ENCODE data around the gene FAM90A1.
"Not testable (repeated sequence)": the region's sequence is repeated elsewhere in the genome, so short reads cannot be mapped to it uniquely, and the experiment has no call there.

The FAM90A1 gene, protein sequence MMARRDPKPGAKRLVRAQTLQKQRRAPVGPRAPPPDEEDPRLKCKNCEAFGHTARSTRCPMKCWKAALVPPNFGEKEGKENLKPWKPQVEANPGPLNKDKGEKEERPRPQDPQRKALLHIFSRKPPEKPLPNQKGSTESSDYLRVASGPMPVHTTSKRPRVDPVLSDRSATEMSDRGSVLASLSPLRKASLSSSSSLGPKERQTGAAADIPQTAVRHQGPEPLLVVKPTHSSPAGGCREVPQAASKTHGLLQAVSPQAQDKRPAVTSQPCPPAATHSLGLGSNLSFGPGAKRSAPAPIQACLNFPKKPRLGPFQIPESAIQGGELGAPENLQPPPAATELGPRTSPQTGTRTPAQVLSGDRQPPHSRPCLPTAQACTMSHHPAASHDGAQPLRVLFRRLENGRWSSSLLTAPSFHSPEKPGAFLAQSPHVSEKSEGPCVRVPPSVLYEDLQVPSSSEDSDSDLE

DNA sequence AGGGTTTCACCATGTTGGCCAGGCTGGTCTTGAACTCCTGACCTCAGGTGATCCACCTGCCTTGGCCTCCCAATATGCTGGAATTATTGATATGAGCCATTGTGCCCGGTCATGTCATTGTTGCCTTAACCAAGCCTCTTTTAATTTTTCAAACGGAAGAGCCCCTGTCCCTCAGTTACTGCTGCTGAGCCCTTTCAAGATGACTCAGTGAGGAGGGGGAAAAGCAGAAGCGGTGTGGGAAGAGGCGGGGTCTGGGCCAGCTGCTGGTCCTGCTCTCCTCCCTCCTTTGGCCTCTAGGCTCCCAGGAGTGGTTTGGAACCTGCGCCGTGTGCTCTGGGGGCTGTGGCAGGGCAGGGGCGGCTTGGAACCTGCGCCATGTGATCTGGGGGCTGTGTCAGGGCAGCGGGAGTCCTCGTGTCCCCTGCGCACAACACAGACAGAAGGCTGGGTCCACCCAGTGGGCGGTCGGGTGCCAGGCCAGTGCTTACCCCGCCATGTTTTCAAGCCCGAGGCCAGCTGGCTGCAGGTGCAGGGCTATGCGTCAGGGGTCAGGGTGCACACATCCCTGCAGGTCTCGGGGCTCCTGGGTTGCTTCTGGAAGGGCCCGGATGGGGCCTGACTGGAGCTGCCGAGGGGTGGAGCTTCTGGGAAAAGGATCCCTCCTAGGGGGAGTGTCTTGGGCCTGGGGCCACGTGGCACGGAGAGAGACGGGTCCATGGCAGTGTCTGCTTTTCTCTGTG is at the start of gene FAM90A1:
Gene FAM90A1, minus strand, starts transcription at position 627 of the 740 bp plus-strand sequence. CDS start 2,786 bp downstream, outside the sequence.
- in situ Hi-C loops (cut with MboI; ENCODE audit: low sequenced_read_pairs), result loop anchor here (25.0 kb wide), 1 partner anchor 115 kb away; the partner anchor contains the start of gene CLEC4A

DNA sequence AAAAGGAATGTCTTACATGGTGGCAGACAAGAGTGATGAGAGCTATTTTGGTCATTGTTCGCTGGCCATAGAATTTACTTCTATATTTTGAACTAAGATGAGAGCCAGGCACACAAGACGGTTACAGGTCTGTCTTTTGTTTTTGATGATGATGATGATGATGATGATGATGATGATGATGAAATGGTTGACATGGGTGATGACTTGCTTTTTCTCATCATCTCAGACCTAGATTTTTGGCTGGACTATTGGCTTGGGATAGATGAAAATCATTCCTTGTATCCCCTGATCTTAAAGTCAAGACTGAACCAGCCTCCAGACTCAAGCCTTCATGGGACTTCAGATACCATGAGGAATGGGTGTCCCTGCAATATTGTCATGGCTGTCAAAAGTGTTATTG is 49.0 kb upstream of the FAM90A1 start:
- in situ Hi-C loops (cut with MboI; ENCODE audit: low sequenced_read_pairs), result not testable (repeated sequence)

DNA sequence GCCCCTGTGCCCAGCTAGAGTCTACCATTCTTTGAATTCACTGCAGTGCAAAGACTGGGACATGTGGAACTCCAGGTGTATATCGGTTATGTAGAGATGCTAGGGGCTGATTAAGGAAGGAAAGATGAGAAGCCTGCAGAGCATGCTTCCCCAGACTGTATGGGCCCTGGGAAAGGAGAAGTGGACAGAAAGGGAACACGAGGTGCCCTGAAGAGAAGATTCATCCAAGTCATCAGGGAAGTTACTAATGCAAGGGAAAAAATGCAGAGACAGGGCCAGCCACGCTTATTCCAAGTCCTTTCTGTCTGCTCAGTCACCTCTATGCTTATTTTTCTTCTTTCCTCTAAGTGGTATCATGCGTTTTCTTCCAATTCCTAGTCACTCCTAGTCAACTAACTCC is 39.3 kb upstream of the FAM90A1 start:
- in situ Hi-C loops (cut with MboI; ENCODE audit: low sequenced_read_pairs), result not testable (repeated sequence)

DNA sequence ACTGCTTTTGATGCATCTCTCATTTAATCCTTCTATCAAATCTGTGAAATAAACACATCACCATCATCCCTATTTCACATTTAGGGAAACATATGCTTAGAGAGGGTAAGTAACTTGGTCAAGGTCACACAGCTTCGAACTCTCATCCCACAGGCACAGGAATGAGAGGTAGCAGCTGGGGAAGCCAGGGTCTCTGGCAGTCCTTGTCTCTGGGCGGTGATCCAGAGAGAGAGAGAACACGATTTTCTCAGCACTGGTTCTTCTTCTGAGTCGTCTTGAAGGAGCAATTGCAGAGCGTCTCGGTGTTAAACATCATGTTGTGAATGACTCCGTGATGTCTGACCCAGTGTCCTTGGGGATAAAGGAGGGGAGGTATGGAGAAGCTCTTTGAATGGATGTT is 36.8 kb upstream of the FAM90A1 start:
- in situ Hi-C loops (cut with MboI; ENCODE audit: low sequenced_read_pairs), result not testable (repeated sequence)

DNA sequence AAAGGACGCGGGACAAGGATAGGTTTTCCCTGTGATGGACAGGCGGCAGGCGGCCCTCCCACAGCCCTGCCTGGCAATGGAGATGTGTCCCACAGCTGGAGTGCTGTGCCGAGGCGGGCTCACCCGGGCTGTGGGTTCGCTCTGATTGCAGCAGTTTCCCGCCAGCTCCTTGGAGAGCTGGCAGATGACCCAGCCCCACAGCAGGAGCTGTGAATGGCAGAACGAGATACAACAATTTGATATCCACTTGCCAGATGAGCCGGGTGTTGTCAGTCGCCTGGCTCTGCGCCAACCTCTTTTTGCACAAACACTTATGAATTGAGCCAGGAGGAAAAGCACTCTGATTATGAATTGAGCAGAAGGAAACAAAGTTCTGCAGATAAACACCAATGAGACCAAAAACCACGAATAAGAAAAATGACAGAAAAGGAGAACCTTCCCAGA is 33.7 kb upstream of the FAM90A1 start:
- in situ Hi-C loops (cut with MboI; ENCODE audit: low sequenced_read_pairs), result not testable (repeated sequence)

DNA sequence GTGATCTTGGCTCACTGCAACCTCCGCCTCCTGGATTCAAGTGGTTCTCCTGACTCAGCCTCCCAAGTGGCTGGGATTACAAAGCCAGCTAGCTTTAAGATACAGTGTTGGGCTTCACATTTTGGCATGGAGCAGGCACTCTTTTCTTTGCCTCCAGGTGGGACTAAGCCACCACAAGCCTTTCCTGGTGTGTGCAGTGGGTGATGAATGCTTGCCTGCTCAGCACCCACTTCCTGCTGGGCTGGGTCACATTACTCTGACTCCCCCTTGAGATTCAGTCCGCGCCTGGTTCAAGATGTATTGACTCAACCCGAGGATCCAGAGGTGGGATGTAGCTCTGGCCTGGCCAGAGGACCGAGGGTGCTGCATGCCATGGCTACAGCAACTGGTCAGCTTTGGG is 28.9 kb upstream of the FAM90A1 start:
- in situ Hi-C loops (cut with MboI; ENCODE audit: low sequenced_read_pairs), result not testable (repeated sequence)

DNA sequence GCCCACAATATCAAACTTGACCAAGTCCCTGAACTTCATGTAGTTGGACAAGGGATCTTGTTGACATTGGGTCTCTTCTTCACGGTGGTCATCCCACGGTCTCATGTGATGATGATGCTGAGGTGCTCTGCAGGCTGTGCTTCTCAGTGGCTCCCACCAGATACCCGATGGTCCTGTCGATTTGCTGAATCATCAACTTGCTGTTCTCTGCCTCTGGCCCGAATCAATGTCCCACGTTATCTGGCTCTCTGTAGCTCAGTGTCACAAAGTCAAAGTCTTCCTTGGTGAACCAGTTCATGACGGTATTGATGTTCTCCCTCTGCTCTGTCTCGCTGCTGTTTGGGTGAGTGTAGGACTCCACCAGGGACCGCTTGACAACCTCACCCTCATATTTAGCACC is 27.3 kb upstream of the FAM90A1 start:
- in situ Hi-C loops (cut with MboI; ENCODE audit: low sequenced_read_pairs), result not testable (repeated sequence)

DNA sequence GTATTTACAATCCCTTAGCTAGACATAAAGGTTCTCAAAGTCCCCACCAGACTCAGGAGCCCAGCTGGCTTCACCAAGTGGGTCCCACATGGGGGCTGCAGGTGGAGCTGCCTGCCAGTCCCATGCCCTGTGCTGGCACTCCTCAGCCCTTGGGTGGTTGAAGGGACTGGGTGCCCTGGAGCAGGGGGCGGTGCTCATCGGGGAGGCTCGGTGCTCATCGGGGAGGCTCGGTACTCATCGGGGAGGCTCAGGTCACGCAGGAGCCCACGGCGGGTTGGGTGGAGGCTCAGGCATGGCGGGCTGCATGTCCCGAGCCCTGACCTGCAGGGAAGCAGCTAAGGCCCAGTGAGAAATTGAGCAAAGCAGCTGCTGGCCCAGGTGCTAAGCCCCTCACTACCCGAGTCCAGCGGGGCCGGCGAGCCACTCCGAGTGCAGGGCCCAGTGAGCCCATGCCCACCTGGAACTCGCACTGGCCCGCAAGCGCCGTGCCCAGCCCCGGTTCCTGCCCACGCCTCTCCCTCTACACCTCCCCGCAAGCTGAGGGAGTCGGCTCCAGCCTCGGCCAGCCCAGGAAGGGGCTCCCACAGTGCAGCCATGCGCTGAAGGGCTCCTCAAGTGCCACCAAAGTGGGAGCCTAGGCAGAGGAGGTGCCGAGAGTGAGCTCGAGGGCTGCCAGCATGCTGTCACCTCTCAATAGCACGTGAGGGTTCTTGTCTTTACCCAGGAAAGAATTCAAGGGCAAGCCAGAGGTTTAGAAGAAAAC is 24.8 kb upstream of the FAM90A1 start:
- in situ Hi-C loops (cut with MboI; ENCODE audit: low sequenced_read_pairs), result not testable (repeated sequence)

DNA sequence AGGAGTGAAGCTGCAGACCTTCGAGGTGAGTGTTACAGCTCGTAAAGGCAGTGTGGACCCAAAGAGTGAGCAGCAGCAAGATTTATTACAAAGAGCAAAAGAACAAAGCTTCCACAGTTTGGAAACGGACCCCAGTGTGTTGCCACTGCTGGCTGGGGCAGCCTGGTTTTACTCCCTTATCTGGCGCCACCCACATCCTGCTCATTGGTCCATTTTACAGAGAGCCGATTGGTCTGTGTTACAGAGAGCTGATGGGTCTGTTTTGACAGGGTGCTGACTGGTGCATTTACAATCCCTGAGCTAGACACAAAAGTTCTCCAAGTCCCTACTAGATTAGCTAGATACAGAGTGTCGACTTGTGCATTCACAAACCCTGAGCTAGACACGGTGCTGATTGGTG is 24.2 kb upstream of the FAM90A1 start:
- in situ Hi-C loops (cut with MboI; ENCODE audit: low sequenced_read_pairs), result not testable (repeated sequence)

DNA sequence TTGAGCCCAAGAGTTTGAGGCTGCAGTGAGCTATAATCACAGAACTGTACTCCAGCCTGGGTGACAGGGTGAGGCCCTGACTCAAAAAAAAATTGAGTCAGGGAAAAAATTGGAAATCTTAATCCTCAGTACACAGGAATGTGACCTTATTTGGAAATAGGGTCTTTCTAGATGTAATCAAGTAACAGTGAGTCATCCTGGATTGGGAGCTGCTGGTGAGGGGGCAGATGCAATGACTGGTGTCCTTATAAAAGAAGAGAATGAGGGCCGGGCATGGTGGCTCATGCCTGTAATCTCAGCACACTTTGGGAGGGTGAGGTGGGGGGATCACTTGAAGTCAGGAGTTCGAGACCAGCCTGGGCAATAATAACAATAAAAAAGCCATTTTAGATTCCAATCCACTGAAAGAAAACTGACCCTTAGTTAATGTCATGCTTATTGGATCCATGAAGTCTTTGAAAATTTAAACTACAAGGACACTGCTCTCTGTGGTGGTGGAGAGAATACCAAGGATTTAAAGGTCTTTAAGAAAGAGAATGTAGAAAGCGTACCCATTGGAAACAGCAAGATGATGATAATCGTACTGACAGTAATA is 19.6 kb upstream of the FAM90A1 start:
- in situ Hi-C loops (cut with MboI; ENCODE audit: low sequenced_read_pairs), result loop anchor here (25.0 kb wide), 1 partner anchor 135 kb away; the partner anchor contains the start of gene CLEC4A

DNA sequence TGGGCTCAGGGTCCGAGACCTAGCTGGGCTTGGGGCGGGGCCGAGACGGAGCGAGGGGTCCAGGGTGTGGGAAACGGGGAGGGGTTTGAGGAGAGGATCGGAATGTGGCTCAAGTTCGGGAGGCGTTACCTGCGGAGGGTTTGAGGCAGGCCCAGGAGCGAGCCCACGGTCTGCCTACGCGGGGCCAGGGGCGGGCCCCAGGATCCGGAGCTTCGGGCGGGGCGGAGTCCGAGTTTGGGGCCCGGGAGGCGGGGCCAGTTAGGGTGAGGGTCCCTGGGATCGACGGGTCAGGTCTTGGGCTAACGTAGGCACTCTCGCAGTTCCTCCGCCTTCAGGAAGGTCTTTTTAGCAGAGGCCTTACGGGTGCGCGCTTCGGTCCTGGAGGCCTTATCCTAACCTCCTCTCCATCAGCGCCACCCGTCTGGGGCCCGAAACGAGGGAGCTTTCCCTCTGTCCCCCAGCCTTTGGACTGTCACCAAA is 16.3 kb upstream of the FAM90A1 start:
- in situ Hi-C loops (cut with MboI; ENCODE audit: low sequenced_read_pairs), result loop anchor here (25.0 kb wide), 1 partner anchor 131 kb away; the partner anchor contains the start of gene CLEC4A

DNA sequence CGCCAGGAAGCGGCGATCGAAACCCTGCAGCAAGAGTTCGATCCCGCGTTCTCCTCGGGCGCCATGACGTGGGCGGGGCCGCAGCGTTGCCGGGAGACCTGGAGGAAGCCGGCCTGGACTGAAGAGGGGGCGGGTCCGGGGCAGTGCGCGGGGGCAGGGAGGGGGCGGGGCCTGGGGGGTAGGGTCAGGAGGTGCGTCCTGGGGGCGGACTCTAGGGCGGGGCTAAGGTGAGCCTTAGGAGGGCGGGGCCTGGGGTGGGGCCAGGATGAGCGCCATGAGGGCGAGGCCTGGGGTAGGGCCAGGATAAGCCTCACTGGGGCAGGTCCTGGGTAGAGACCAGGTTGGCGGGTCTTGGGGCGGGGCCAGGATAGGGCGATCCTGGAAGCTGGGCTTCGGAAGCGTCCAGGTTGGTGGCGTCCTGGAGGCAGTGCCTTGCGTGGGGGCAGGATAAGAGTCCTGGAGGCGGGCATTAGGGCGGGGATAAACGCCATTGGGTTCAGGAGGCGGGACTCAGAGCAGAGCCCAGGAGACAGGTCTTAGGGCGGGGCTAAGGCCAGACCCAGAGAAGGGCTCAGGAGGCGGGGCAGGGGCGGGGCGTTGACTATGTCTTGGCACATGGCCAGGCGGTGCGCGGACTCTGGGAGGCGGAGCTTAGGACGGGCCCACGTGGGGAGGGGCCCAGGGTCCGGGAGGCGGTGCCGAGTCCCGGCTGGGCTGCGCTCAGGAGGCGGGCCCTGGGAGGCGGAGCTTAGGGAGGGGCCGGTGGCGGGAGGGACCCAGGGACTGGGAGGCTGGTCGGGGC is 15.7 kb upstream of the FAM90A1 start:
- in situ Hi-C loops (cut with MboI; ENCODE audit: low sequenced_read_pairs), result loop anchor here (25.0 kb wide), 1 partner anchor 131 kb away; the partner anchor contains the start of gene CLEC4A

DNA sequence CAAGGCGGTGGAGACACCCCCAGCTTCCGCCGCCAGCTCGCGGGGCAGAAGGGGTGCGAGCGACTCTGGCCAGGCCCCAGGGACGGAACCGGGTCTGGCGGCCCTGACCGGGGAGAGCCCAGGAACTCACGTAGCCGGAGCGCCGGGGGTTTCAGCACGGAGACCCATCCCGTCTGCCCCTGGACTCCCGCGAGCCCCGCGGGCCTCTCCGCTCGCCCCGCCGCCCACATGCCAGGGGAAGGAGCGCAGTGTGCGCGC is 15.1 kb upstream of the FAM90A1 start:
- in situ Hi-C loops (cut with MboI; ENCODE audit: low sequenced_read_pairs), result loop anchor here (25.0 kb wide), 1 partner anchor 130 kb away; the partner anchor contains the start of gene CLEC4A

DNA sequence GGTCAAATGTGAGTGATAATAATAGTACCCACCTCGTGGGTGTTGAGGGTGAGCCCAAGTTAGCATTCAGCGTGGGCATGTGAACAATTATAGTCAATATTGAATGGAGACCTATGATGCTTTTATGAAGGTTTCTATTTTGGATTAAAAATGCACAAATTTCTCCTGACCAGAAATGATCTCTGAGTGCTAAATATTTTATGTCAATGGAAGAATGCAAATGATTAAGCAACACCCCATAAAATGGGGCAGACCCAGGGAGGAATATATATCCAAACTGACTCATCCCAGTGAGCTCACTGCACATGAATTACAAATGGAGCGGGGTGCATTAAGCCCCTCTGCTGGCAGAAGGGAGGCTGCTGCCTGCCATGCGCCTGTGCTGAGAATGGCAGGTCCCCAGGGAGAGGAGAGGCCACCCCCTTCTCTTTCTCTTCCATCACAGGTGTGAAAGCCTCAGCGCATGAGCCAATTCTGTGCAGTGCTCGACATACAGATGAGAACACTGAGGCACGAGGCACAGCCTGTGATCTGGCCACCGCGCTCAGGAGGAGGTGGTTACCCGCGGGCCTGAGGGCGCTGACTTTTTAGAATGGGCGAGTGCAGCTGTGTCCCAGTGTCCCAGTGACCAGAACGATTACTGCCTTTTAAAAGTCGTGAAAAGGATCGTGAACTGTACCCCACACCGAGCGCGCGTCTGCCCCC is 14.7 kb upstream of the FAM90A1 start:
- in situ Hi-C loops (cut with MboI; ENCODE audit: low sequenced_read_pairs), result loop anchor here (25.0 kb wide), 1 partner anchor 130 kb away; the partner anchor contains the start of gene CLEC4A

DNA sequence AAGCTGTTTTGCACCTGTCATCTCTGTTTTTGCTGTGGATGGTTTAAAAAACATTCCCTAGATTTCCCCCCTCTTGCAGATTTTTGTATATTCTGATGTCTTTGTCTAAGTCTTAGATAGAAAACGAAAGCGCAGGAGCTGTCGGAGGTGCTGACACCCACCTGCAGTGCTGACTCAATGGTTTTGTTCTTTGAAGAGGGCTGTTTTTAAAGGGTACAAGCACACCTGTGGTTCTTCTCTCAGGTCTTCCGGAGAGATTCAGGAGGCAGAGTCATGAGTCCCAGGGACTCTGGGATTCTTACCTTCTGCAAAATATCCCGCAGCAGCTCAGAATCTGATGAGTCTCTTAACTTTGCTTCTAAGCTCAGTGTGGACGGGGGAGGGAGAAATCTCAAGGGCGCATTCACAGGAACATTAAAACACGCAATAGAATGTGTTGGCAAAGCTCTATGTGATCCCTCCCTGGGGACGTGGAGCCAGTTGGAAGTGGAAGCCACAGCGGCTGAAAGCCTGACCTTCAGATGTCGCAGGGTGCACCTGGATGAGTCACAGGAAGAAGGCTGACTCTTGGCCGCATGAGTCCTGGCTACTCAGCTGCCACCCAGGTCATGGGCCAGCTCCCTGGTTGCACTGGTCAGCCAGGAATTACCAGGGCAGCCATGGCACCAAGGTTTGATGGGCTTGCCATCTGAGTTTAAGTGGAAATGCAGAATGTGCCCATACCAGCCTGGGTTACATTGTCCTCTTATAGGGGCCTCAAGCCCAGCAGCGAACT is 13.1 kb upstream of the FAM90A1 start:
- in situ Hi-C loops (cut with MboI; ENCODE audit: low sequenced_read_pairs), result loop anchor here (25.0 kb wide), 1 partner anchor 128 kb away; the partner anchor contains the start of gene CLEC4A

DNA sequence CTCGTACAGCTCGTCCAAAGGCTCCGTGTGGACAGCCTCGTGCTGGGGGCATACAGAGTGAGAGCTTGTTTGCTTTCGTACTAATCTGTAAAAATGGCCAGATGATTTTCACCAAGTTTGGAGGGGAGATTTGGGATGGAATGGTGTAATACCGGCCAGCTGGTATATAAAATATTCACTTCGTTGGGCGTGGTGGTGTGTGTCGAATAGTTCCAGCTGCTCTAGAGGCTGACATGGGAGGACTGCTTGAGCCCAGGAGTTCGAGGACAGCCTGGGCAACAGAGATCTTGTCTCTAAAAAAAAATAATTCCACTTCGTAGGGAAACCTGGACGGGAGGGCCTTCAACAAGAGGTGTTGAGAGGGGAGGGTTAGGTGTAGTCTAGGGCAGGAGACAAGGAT is 9.6 kb upstream of the FAM90A1 start:
- in situ Hi-C loops (cut with MboI; ENCODE audit: low sequenced_read_pairs), result loop anchor here (25.0 kb wide), 1 partner anchor 125 kb away; the partner anchor contains the start of gene CLEC4A

DNA sequence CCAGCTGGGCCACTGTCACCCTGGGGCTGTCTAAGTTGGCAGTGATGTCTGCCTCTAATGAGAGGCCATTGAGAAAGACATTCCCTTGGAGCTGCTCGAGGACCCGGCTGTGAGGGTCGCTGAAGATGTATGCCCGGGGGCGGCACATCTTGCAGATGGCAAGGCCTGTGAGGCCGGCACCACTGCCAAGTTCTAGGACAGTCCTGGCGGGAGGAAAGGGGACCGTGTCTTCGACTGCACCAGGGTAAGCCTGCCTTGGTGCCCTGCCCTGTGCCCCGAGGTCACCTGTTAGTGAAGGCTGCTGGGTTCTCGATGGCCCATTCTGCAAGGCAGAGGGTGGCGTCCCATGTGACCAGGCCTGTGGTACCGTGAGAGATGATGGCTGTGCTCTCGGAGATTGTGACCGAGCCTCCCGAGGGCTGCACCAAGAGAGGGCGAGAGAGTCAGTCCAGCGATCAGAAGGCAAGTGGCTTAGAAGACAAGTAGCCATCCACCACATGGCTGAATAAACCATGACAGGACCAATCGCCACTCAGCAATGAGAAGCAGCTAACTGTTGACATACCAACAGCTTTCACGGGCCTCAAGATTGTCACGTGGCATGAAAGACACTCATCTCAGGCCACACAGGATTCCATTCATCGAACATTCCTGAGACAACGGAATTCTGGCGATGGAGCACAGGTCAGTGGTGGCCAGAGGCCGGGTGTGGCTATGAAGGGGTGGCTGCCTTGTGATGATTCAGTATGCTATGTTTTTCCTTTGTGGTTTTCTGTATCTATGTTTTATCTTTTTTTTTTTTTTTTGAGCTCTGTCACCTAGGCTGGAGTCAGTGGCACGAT is 8.1 kb upstream of the FAM90A1 start:
- in situ Hi-C loops (cut with MboI; ENCODE audit: low sequenced_read_pairs), result loop anchor here (25.0 kb wide), 1 partner anchor 123 kb away; the partner anchor contains the start of gene CLEC4A
